K562 (cell line): ENCODE results near the gene PRKAG2. TPM values are rescaled to one million over a fixed set of nuclear protein-coding genes. Genes with fewer than 3 reads are reported as not detected.
A peak's percentile ranks its signal among the peaks of the same experiment; 100 is the strongest.

Experiments
- ATAC-seq: fragments of 200-7000 bp; cut with Tn5 transposase; 3 replicates; pipeline ENCODE4 v1.9.1; 2020; ENCODE audit warnings: moderate library complexity
- BruUV-seq: library from RNA; stranded (reverse); fragments of 400-500 nt; replicated peaks from 2 replicates; lab custom pipeline; 2021; lab: Mats Ljungman, UMichigan
- CTCF ChIA-PET: fragments of 300-600 bp; formaldehyde crosslinking; extraction: SDS; loops from one replicate; lab custom pipeline; 2021; ENCODE audit warnings: low intra/inter-chr PET ratio; lab: Yijun Ruan, JAX
- POLR2A ChIA-PET: fragments of 300-600, 350-650 bp; sonication (Branson Sonifier 250); formaldehyde crosslinking; extraction: SDS; loops from one replicate; lab custom pipeline; 2021; ENCODE audit warnings: antibody characterized with exemption, inconsistent platforms; lab: Yijun Ruan, JAX
- DNase-seq, 4 experiments: peaks; one replicate each; pipeline versions ENCODE4 v3.0.0 to v3.0.0-alpha.2; 2011 to 2018; ENCODE audit warnings: low spot score in 3 of 4, mixed read lengths in 3 of 4; ENCODE audit errors: extremely low read depth in 1 of 4
- FAIRE-seq: peaks from 2 replicates; lab custom pipeline; 2011; peaks lifted over from hg19 to GRCh38; lab: Jason Lieb, UNC
- H2AFZ ChIP-seq: 2 replicates; pipeline ENCODE4 v1.6.0; 2011; ENCODE audit warnings: low read depth, low read length, control low read depth, inconsistent platforms
- H3K27ac ChIP-seq: fragments of 200-600 bp; 3 replicates; pipeline ENCODE4 v1.8.0; 2011; ENCODE audit warnings: low read depth, mild to moderate bottlenecking, control low read depth, inconsistent platforms, low read length, moderate library complexity, mixed read lengths; ENCODE audit errors: extremely low read depth
- H3K27me3 ChIP-seq, 2 experiments: fragments of 300-600 bp in 1 of 2; 2 replicates in 1 of 2; 3 replicates in 1 of 2; pipeline versions ENCODE4 v1.6.0 to v1.8.0; 2011; ENCODE audit warnings: inconsistent platforms in 2 of 2, low read length in 2 of 2, mild to moderate bottlenecking in 1 of 2, mixed read lengths in 1 of 2, moderate library complexity in 1 of 2; ENCODE audit not compliant: control insufficient read depth in 2 of 2, insufficient read depth in 2 of 2
- H3K36me3 ChIP-seq: fragments of 300-600 bp; 3 replicates; pipeline ENCODE4 v1.8.0; 2011; ENCODE audit warnings: mild to moderate bottlenecking, low read length, inconsistent platforms; ENCODE audit not compliant: control insufficient read depth, insufficient read depth
- H3K4me1 ChIP-seq, 2 experiments: fragments of 200-600 bp in 1 of 2; replicated peaks in 1 of 2; 2 replicates in 1 of 2; 3 replicates in 1 of 2; pipeline versions ENCODE4 v1.5.1 to v1.8.0; 2011; ENCODE audit warnings: inconsistent platforms in 2 of 2, low read length in 2 of 2, mild to moderate bottlenecking in 1 of 2, mixed read lengths in 1 of 2, moderate library complexity in 1 of 2; ENCODE audit not compliant: control insufficient read depth in 2 of 2, insufficient read depth in 2 of 2
- H3K4me2 ChIP-seq: 2 replicates; pipeline ENCODE4 v1.6.1; 2011; ENCODE audit warnings: low read length, control low read depth, inconsistent platforms, mixed read lengths; ENCODE audit not compliant: insufficient read depth
- H3K4me3 ChIP-seq: fragments of 200-600 bp; sonication (generic), shearing (Covaris generic); 2 replicates; pipeline ENCODE4 v1.5.1; 2016; ENCODE audit warnings: control low read depth, inconsistent platforms
- H3K79me2 ChIP-seq: fragments of 200-600 bp; 3 replicates; pipeline ENCODE4 v1.8.0; 2011; ENCODE audit warnings: low read length, inconsistent platforms; ENCODE audit not compliant: control insufficient read depth, insufficient read depth
- H3K9ac ChIP-seq, 2 experiments: 2 replicates each; pipeline versions ENCODE4 v1.6.0 to v1.6.1; 2011; ENCODE audit warnings: low read depth in 2 of 2, low read length in 2 of 2, control low read depth in 1 of 2, inconsistent platforms in 1 of 2, mild to moderate bottlenecking in 1 of 2, mixed read lengths in 1 of 2; ENCODE audit not compliant: insufficient read depth in 1 of 2
- H3K9me1 ChIP-seq: one replicate; pipeline ENCODE4 v1.6.0; 2011; ENCODE audit warnings: inconsistent platforms, mild to moderate bottlenecking, low read length, moderate library complexity; ENCODE audit not compliant: control insufficient read depth, insufficient read depth
- H3K9me3 ChIP-seq: replicated peaks from 2 replicates; pipeline ENCODE4 v1.5.1; 2011; ENCODE audit warnings: low read depth, low read length, inconsistent platforms; ENCODE audit not compliant: control insufficient read depth, insufficient read depth
- H4K20me1 ChIP-seq: replicated peaks from 2 replicates; pipeline ENCODE4 v1.6.1; 2011; ENCODE audit warnings: low read length, inconsistent platforms, mixed read lengths; ENCODE audit not compliant: control insufficient read depth, insufficient read depth
- CHD4 ChIP-seq: fragments of 200-600 bp; sonication (generic); IDR thresholded peaks from 3 replicates; pipeline ENCODE4 v1.6.1; 2012; ENCODE audit warnings: low read depth, mild to moderate bottlenecking, mixed read lengths, low read length, inconsistent platforms; ENCODE audit not compliant: insufficient read depth, insufficient replicate concordance, poor library complexity, severe bottlenecking
- GABPA ChIP-seq: fragments of 200-800 bp; sonication (Bioruptor generic); conservative IDR thresholded peaks from 2 replicates; pipeline ENCODE4 v1.6.1; 2016; ENCODE audit warnings: low read depth, missing genetic modification characterization, missing compliant biosample characterization
- HEY1 ChIP-seq: fragments of 250-450 bp; sonication (Bioruptor Pico); IDR thresholded peaks from 2 replicates; pipeline ENCODE4 v1.5.0; 2020; ENCODE audit warnings: mild to moderate bottlenecking, moderate library complexity, borderline replicate concordance
- TFAP4 ChIP-seq: sonication (generic); formaldehyde crosslinking; IDR thresholded peaks from 2 replicates; pipeline ENCODE4 v1.8.0; 2022; ENCODE audit warnings: missing genetic modification reagents, mild to moderate bottlenecking, moderate library complexity, borderline replicate concordance
- ZBTB11 ChIP-seq, 3 experiments: fragments of 200-800 bp in 1 of 3; fragments of 250-450 bp in 1 of 3; fragments of 450-650 bp in 1 of 3; sonication (Bioruptor Pico) in 1 of 3; sonication (Bioruptor generic) in 1 of 3; formaldehyde crosslinking in 1 of 3; IDR thresholded peaks; 2 replicates each; pipeline versions ENCODE4 v1.6.1 to v1.8.0; 2016 to 2022; ENCODE audit warnings: mild to moderate bottlenecking in 2 of 3, missing genetic modification characterization in 2 of 3, missing compliant biosample characterization in 1 of 3, moderate library complexity in 1 of 3
- whole genome bisulfite sequencing: fragments of 100-300 bp; shearing (Covaris generic); methylation state at CpG from one replicate; pipeline ENCODE4 v1.1.6; 2016; ENCODE audit warnings: low coverage, mixed read lengths; ENCODE audit not compliant: insufficient coverage; ENCODE audit errors: missing lambda C conversion rate; 5-methylcytosine and 5-hydroxymethylcytosine counted together
- in situ Hi-C: fragments of 300-500 bp; cut with MboI; formaldehyde crosslinking; loops from 4 replicates; pipeline ENCODE4 v1.15.0; 2018; ENCODE audit warnings: inconsistent platforms, mixed read lengths
- intact Hi-C: fragments of 100-400 bp; cut with micrococcal nuclease; formaldehyde crosslinking; loops from 2 replicates; pipeline ENCODE4 v1.14.2; 2022
- polyA plus RNA-seq, 8 experiments: library from polyadenylated mRNA; depleted of rRNA in 4 of 8; stranded (reverse) in 5 of 8; unstranded in 3 of 8; fragments of >200 nt; fragmentation: Nextera tagmentation in 2 of 8; fragmentation: Illumina TruSeq in 1 of 8; extraction: Ambion mirVana in 2 of 8; extraction: Trizol in 1 of 8; gene quantifications; 2 replicates each; pipeline versions ENCODE4 v1.2.1 to v1.2.3, GENCODE V29; 2011 to 2014; ENCODE audit warnings: inconsistent platforms in 1 of 8, missing spikeins in 1 of 8
- total RNA-seq, 7 experiments: library from RNA; depleted of rRNA in 6 of 7; stranded (reverse); fragments of >200 nt in 6 of 7; fragmentation: Illumina TruSeq in 2 of 7; extraction: Trizol in 2 of 7; gene quantifications; 2 replicates each; pipeline versions ENCODE4 v1.2.1 to v1.2.3, GENCODE V29; 2011 to 2021; ENCODE audit warnings: low replicate concordance in 1 of 7

Gene PRKAG2
- total and polyA plus RNA-seq, 9 of the 15 experiments (the other 6 are each of a cell fraction or from before 2014, with no cell fraction given), result 0.99 to 5.6 (median 3.3) TPM

GRCh38 chr7:151591866-151592265 lies 285.0 kb downstream of the PRKAG2 start (continued):
- TF ChIP-seq HEY1, result no peak

- TF ChIP-seq GABPA, result peak; percentile 37; the same call in 1 of the 2 replicates
- peak in 1 of 3 experiments; percentile 68; a peak in 2 of 6 replicates for TF ChIP-seq ZBTB11 (CRISPR knock-in tag; IDR thresholded peaks at IDR 0.05)
- TF ChIP-seq TFAP4 (CRISPR knock-in tag), result 0 out of 2 replicates have a peak, but pooled peaks have one; percentile 2
- no peak for TF ChIP-seq CHD4
- peaks cover 65 to 68% of the 10 kb centered on the region in 2 experiments for H3K27me3 ChIP-seq
- no TSS peak for BruUV-seq
- WGBS, result 2% methylated on average over 19 of the region's 19 CpGs
- H3K4me1 ChIP-seq, result no peaks in the 10 kb centered on the region
- H3K9ac ChIP-seq, result 0 out of 4 replicates have a peak overlapping the region, but pooled peaks of 1 of the 2 experiments have one; percentile 1
- in situ Hi-C loops (no loop called here), intact Hi-C loops (no loop called here)
- H2AFZ ChIP-seq, result no peak overlapping the region
- POLR2A ChIA-PET, result interaction anchor here (0.7 to 2.7 kb wide), 7 partner anchors 10 to 711 kb away, joined by 3 to 10 read pairs (median 4); no protein-coding TSS in a partner anchor
- ATAC-seq, result peak; percentile 76
- CTCF ChIA-PET, result no interaction called here
- H3K9me3 ChIP-seq, result no peaks in the 10 kb centered on the region
- no peak overlapping the region for H3K27ac ChIP-seq
- peaks cover 8% of the 10 kb centered on the region for H4K20me1 ChIP-seq
- H3K9me1 ChIP-seq, result no peaks in the 10 kb centered on the region
- H3K36me3 ChIP-seq, result no peaks in the 10 kb centered on the region
- H3K4me3 ChIP-seq, result no peak overlapping the region
- DNase-seq, result no peak
- H3K4me2 ChIP-seq, result no peak overlapping the region
- no peaks in the 10 kb centered on the region for H3K79me2 ChIP-seq
- FAIRE-seq, result no peak
Observed at GRCh38 chr7:151590850-151591771, 285.8 kb downstream of the PRKAG2 start.
